SK-N-MC (cell line): Measurements from ENCODE around the gene BACE2.

ENCODE experiments used
- EZH2 ChIP-seq: fragments of 200-600 bp; sonication (generic); IDR thresholded peaks from one replicate; pipeline ENCODE4 v1.6.1; 2017; ENCODE audit warnings: antibody characterized with exemption
- FOXP2 ChIP-seq: optimal IDR thresholded peaks from 2 replicates; pipeline ENCODE3; 2011; ENCODE audit warnings: mild to moderate bottlenecking, moderate library complexity; ENCODE audit not compliant: insufficient read depth; ENCODE audit errors: extremely low read length, control extremely low read depth
- POLR2AphosphoS5 ChIP-seq: IDR thresholded peaks from 2 replicates; pipeline ENCODE4 v1.6.1; 2012; ENCODE audit warnings: mild to moderate bottlenecking, low read depth, low read length, borderline replicate concordance

DNA sequence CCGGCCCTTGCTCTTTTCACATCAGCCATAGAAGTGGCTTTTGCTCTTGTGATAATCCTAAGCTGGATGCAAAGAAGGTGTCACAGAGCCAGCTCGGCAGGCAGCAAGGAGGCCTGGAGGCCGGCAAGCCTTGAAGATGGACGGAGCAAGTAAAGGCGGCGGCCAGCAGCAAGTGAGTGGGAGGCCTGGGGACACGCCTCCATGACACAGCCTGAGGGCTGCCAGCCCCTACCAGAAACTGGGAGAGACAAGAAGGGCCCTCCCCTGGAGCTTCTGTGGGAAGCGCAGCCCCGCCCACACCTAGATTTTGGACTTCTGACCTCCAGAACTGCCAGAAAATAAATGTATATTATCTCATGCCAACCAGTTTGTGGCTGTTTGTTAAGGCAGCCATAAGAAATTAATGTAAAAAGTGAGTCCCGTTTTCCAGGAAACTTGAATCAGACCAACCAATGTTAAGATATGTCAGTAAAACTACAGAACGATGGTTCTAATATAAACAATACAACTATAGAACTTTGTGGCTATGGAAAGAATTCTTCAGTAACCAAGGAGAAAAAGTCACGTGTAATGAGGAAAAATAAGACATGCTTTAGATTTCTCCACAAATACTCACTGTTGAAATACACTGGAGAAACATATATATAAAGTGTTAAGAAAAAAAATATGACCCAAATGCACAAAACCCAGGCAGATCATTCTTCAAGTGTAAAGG, 49.9 kb downstream of the BACE2 start:
- TF ChIP-seq EZH2, result no peak
- TF ChIP-seq POLR2AphosphoS5, result no peak
- TF ChIP-seq FOXP2, result no peak
